ENCODE measurements around the gene ZNF750.

- TF ChIP-seq CTCF (conservative IDR thresholded peaks at IDR 0.05) (no peak), ZFX (IDR thresholded peaks at IDR 0.05) (no peak)
Measured at GRCh38 chr17:82881324-82881823, 41.6 kb upstream of the ZNF750 start.

All from C4-2B (cell line).